ENCODE results near the gene ANO1. TPM values are rescaled to one million over a fixed set of nuclear protein-coding genes. Genes with fewer than 3 reads are reported as not detected.

ANO1 gene
- total RNA-seq, 1 experiment from 2014 or later, result 184 TPM

- TF ChIP-seq EZH2phosphoT487 (IDR thresholded peaks at IDR 0.05; ENCODE audit: borderline replicate concordance, low read length) (no peak), CTCF (conservative IDR thresholded peaks at IDR 0.05; ENCODE audit: low read depth, low read length) (no peak), EZH2 (IDR thresholded peaks at IDR 0.05; ENCODE audit: low read length, unreplicated experiment) (no peak)
- Histone ChIP-seq H3K36me3 (ENCODE audit: low read depth, low read length) (no peaks in the 10 kb centered on the region), H3K4me1 (ENCODE audit: insufficient read depth, low read length) (peaks cover 28% of the 10 kb centered on the region), H2AFZ (ENCODE audit: low read length) (no peak overlapping the region), H3F3A (ENCODE audit: low read length, unreplicated experiment) (peaks cover 6% of the 10 kb centered on the region), H3K9me2 (replicated peaks; ENCODE audit: low read length) (no peaks in the 10 kb centered on the region), H3K4me2 (ENCODE audit: low read length) (no peak overlapping the region), H4K20me1 (ENCODE audit: low read length) (no peaks in the 10 kb centered on the region), H3K27me3 (ENCODE audit: low read length) (no peaks in the 10 kb centered on the region), H3K27ac (ENCODE audit: low read length) (no peak overlapping the region), H3K79me2 (ENCODE audit: low read length) (peaks cover 28% of the 10 kb centered on the region), H3K4me3 (ENCODE audit: low read length) (no peak overlapping the region), H3K9ac (ENCODE audit: low read length) (no peak overlapping the region), H3K9me3 (ENCODE audit: low read length) (no peaks in the 10 kb centered on the region)
- no peak for DNase-seq
- intact Hi-C loops (cut with micrococcal nuclease), result no loop called here
- POLR2A ChIA-PET (ENCODE audit: unreplicated experiment), result no interaction called here
- CTCF ChIA-PET, result no interaction called here
- BruUV-seq (replicated peaks), result no TSS peak
- ATAC-seq, result no peak
Observed at GRCh38 chr11:70074746-70075145, 3.4 kb upstream of the ANO1 start.

- peaks cover 8% of the 10 kb centered on the region for H3F3A ChIP-seq (ENCODE audit: low read length, unreplicated experiment)
- H3K36me3 ChIP-seq (ENCODE audit: low read depth, low read length), result no peaks in the 10 kb centered on the region
- intact Hi-C loops (cut with micrococcal nuclease), result no loop called here
- H3K9me2 ChIP-seq (replicated peaks; ENCODE audit: low read length), result no peaks in the 10 kb centered on the region
- H3K4me2 ChIP-seq (ENCODE audit: low read length), result no peak overlapping the region
- no peaks in the 10 kb centered on the region for H3K27me3 ChIP-seq (ENCODE audit: low read length)
- no peak overlapping the region for H3K4me3 ChIP-seq (ENCODE audit: low read length)
- TF ChIP-seq EZH2phosphoT487 (IDR thresholded peaks at IDR 0.05; ENCODE audit: borderline replicate concordance, low read length) (no peak), CTCF (conservative IDR thresholded peaks at IDR 0.05; ENCODE audit: low read depth, low read length) (no peak), EZH2 (IDR thresholded peaks at IDR 0.05; ENCODE audit: low read length, unreplicated experiment) (no peak)
- BruUV-seq (replicated peaks), result no TSS peak
- no peak overlapping the region for H3K9ac ChIP-seq (ENCODE audit: low read length)
- H3K9me3 ChIP-seq (ENCODE audit: low read length), result no peaks in the 10 kb centered on the region
- H2AFZ ChIP-seq (ENCODE audit: low read length), result no peak overlapping the region
- ChIA-PET POLR2A (ENCODE audit: unreplicated experiment) (no interaction called here), CTCF (no interaction called here)
- H3K79me2 ChIP-seq (ENCODE audit: low read length), result peaks cover 38% of the 10 kb centered on the region
- H3K27ac ChIP-seq (ENCODE audit: low read length), result no peak overlapping the region
- peaks cover 39% of the 10 kb centered on the region for H3K4me1 ChIP-seq (ENCODE audit: insufficient read depth, low read length)
- H4K20me1 ChIP-seq (ENCODE audit: low read length), result no peaks in the 10 kb centered on the region
- no peak for ATAC-seq
- no peak for DNase-seq
Observed at GRCh38 chr11:70075836-70076235, 2.3 kb upstream of the ANO1 start.

GRCh38 chr11:70076461-70076931 lies 1.6 kb upstream of the ANO1 start:
- peaks cover 45% of the 10 kb centered on the region for H3K79me2 ChIP-seq (ENCODE audit: low read length)
- ATAC-seq (no peak), DNase-seq (no peak)
- no peak overlapping the region for H3K27ac ChIP-seq (ENCODE audit: low read length)
- H3K9me3 ChIP-seq (ENCODE audit: low read length), result no peaks in the 10 kb centered on the region
- ChIA-PET POLR2A (ENCODE audit: unreplicated experiment) (no interaction called here), CTCF (no interaction called here)
- no TSS peak for BruUV-seq (replicated peaks)
- H3K27me3 ChIP-seq (ENCODE audit: low read length), result no peaks in the 10 kb centered on the region
- H2AFZ ChIP-seq (ENCODE audit: low read length), result no peak overlapping the region
- no peaks in the 10 kb centered on the region for H4K20me1 ChIP-seq (ENCODE audit: low read length)
- intact Hi-C loops (cut with micrococcal nuclease), result no loop called here
- H3K4me3 ChIP-seq (ENCODE audit: low read length), result no peak overlapping the region
- H3K36me3 ChIP-seq (ENCODE audit: low read depth, low read length), result peaks cover 4% of the 10 kb centered on the region; the same call in 1 of the 2 replicates
- no peaks in the 10 kb centered on the region for H3K9me2 ChIP-seq (replicated peaks; ENCODE audit: low read length)
- TF ChIP-seq CTCF (conservative IDR thresholded peaks at IDR 0.05; ENCODE audit: low read depth, low read length) (no peak), EZH2 (IDR thresholded peaks at IDR 0.05; ENCODE audit: low read length, unreplicated experiment) (no peak), EZH2phosphoT487 (IDR thresholded peaks at IDR 0.05; ENCODE audit: borderline replicate concordance, low read length) (no peak)
- H3F3A ChIP-seq (ENCODE audit: low read length, unreplicated experiment), result peaks cover 8% of the 10 kb centered on the region
- H3K4me1 ChIP-seq (ENCODE audit: insufficient read depth, low read length), result peaks cover 46% of the 10 kb centered on the region
- H3K4me2 ChIP-seq (ENCODE audit: low read length), result no peak overlapping the region
- H3K9ac ChIP-seq (ENCODE audit: low read length), result no peak overlapping the region

Data from PC-3 (cell line).